Measurements from ENCODE around the gene CLEC16A. TPM values are rescaled to one million over a fixed set of nuclear protein-coding genes. Genes with fewer than 3 reads are reported as not detected.
A peak's percentile ranks its signal among the peaks of the same experiment; 100 is the strongest.

The CLEC16A gene
- total and polyA plus RNA-seq, 7 experiments from 2014 or later = 14.7 to 38.2 (median 31.8) TPM

GRCh38 chr16:10978871-10979446, 34.6 kb downstream of the CLEC16A start:
- no peaks in the 10 kb centered on the region for H3K9me3 ChIP-seq (ENCODE audit: control insufficient read depth in 2 of 3, low read length in 3 of 3)
- Mint-ChIP-seq H3K27ac (peak overlapping the region in 3 of 9 donors; percentile 17 to 71 (median 31)), H3K9me3 (peaks cover 0 to 1% (median 0%) of the 10 kb centered on the region in 11 donors), H3K4me3 (no peak overlapping the region), H3K36me3 (peaks cover 4 to 37% (median 18%) of the 10 kb centered on the region in 5 donors), H3K4me1 (peaks cover 5 to 77% (median 10%) of the 10 kb centered on the region in 7 donors), H3K27me3 (no peaks in the 10 kb centered on the region)
- no peak overlapping the region for H3K4me3 ChIP-seq (ENCODE audit: low read length)
- ChIA-PET CTCF (no interaction called here), POLR2A (no interaction called here)
- no peaks in the 10 kb centered on the region for H3K27me3 ChIP-seq (ENCODE audit: control insufficient read depth in 2 of 2, insufficient read depth in 2 of 2, low read length in 2 of 2)
- intact Hi-C loops (cut with micrococcal nuclease) = no loop called here
- no peak for ATAC-seq
- peaks cover 0 to 41% (median 0%) of the 10 kb centered on the region in 3 experiments for H3K36me3 ChIP-seq (ENCODE audit: control insufficient read depth in 2 of 3, insufficient read depth in 3 of 3, low read length in 3 of 3)
- H3K27ac ChIP-seq (ENCODE audit: low read depth, low read length) = no peak overlapping the region
- peaks cover 0 to 10% of the 10 kb centered on the region in 2 donors for H3K4me1 ChIP-seq (ENCODE audit: control insufficient read depth in 2 of 2, insufficient read depth in 2 of 2, low read length in 2 of 2)
- no peak for DNase-seq

GRCh38 chr16:10979717-10980601, 35.6 kb downstream of the CLEC16A start:
- Mint-ChIP-seq H3K9me3 (peaks cover 0 to 1% (median 0%) of the 10 kb centered on the region in 11 donors), H3K4me3 (no peak overlapping the region), H3K27ac (peak overlapping the region in 2 of 9 donors; percentile 31 to 38), H3K36me3 (peaks cover 9 to 37% (median 13%) of the 10 kb centered on the region in 5 donors), H3K27me3 (no peaks in the 10 kb centered on the region), H3K4me1 (peaks cover 5 to 76% (median 11%) of the 10 kb centered on the region in 7 donors)
- ChIA-PET CTCF (interaction anchor here (1.2 kb wide), 1 partner anchor 16 kb away, joined by 3 read pairs; no protein-coding TSS in a partner anchor), POLR2A (interaction anchor here (0.8 kb wide), 1 partner anchor 62 kb away, joined by 3 read pairs; no protein-coding TSS in a partner anchor)
- peaks cover 0 to 10% of the 10 kb centered on the region in 2 donors for H3K4me1 ChIP-seq (ENCODE audit: control insufficient read depth in 2 of 2, insufficient read depth in 2 of 2, low read length in 2 of 2)
- ATAC-seq (no peak), DNase-seq (no peak)
- intact Hi-C loops (cut with micrococcal nuclease) = no loop called here
- no peaks in the 10 kb centered on the region for H3K27me3 ChIP-seq (ENCODE audit: control insufficient read depth in 2 of 2, insufficient read depth in 2 of 2, low read length in 2 of 2)
- no peak overlapping the region for H3K27ac ChIP-seq (ENCODE audit: low read depth, low read length)
- H3K4me3 ChIP-seq (ENCODE audit: low read length) = no peak overlapping the region
- peaks cover 0 to 40% (median 0%) of the 10 kb centered on the region in 3 experiments for H3K36me3 ChIP-seq (ENCODE audit: control insufficient read depth in 2 of 3, insufficient read depth in 3 of 3, low read length in 3 of 3)
- no peaks in the 10 kb centered on the region for H3K9me3 ChIP-seq (ENCODE audit: control insufficient read depth in 2 of 3, low read length in 3 of 3)

- H3K36me3 Mint-ChIP-seq = peaks cover 9 to 40% (median 13%) of the 10 kb centered on the region in 5 donors
- peaks cover 5 to 73% (median 11%) of the 10 kb centered on the region in 7 donors for H3K4me1 Mint-ChIP-seq
- DNase-seq (no peak), ATAC-seq (no peak)
- peaks cover 0 to 40% (median 0%) of the 10 kb centered on the region in 3 experiments for H3K36me3 ChIP-seq (ENCODE audit: control insufficient read depth in 2 of 3, insufficient read depth in 3 of 3, low read length in 3 of 3)
- H3K27ac Mint-ChIP-seq = peak overlapping the region in 1 of 9 donors; percentile 29
- H3K4me3 Mint-ChIP-seq = no peak overlapping the region
- H3K27me3 ChIP-seq (ENCODE audit: control insufficient read depth in 2 of 2, insufficient read depth in 2 of 2, low read length in 2 of 2) = no peaks in the 10 kb centered on the region
- ChIA-PET CTCF (interaction anchor here (1.2 kb wide), 1 partner anchor 17 kb away, joined by 3 read pairs; no protein-coding TSS in a partner anchor), POLR2A (interaction anchor here (0.8 kb wide), 1 partner anchor 61 kb away, joined by 3 read pairs; no protein-coding TSS in a partner anchor)
- H3K27ac ChIP-seq (ENCODE audit: low read depth, low read length) = no peak overlapping the region
- no peaks in the 10 kb centered on the region for H3K9me3 ChIP-seq (ENCODE audit: control insufficient read depth in 2 of 3, low read length in 3 of 3)
- intact Hi-C loops (cut with micrococcal nuclease) = no loop called here
- H3K27me3 Mint-ChIP-seq = no peaks in the 10 kb centered on the region
- no peak overlapping the region for H3K4me3 ChIP-seq (ENCODE audit: low read length)
- peaks cover 0 to 10% of the 10 kb centered on the region in 2 donors for H3K4me1 ChIP-seq (ENCODE audit: control insufficient read depth in 2 of 2, insufficient read depth in 2 of 2, low read length in 2 of 2)
- peaks cover 0 to 1% (median 0%) of the 10 kb centered on the region in 11 donors for H3K9me3 Mint-ChIP-seq
Measured at GRCh38 chr16:10980813-10981212, 36.4 kb downstream of the CLEC16A start.

GRCh38 chr16:10981697-10982216, 37.4 kb downstream of the CLEC16A start:
- CTCF ChIA-PET = interaction anchor here (0.6 kb wide), 1 partner anchor 861 kb away, joined by 3 read pairs; no protein-coding TSS in a partner anchor
- Histone ChIP-seq H3K36me3 (ENCODE audit: control insufficient read depth in 2 of 3, insufficient read depth in 3 of 3, low read length in 3 of 3) (peaks cover 0 to 40% (median 0%) of the 10 kb centered on the region in 3 experiments), H3K27ac (ENCODE audit: low read depth, low read length) (no peak overlapping the region), H3K27me3 (ENCODE audit: control insufficient read depth in 2 of 2, insufficient read depth in 2 of 2, low read length in 2 of 2) (no peaks in the 10 kb centered on the region), H3K4me3 (ENCODE audit: low read length) (no peak overlapping the region), H3K9me3 (ENCODE audit: control insufficient read depth in 2 of 3, low read length in 3 of 3) (no peaks in the 10 kb centered on the region), H3K4me1 (ENCODE audit: control insufficient read depth in 2 of 2, insufficient read depth in 2 of 2, low read length in 2 of 2) (peaks cover 0 to 10% of the 10 kb centered on the region in 2 donors)
- Mint-ChIP-seq H3K4me3 (no peak overlapping the region), H3K27me3 (no peaks in the 10 kb centered on the region), H3K4me1 (peaks cover 11 to 74% (median 19%) of the 10 kb centered on the region in 7 donors), H3K27ac (no peak overlapping the region), H3K36me3 (peaks cover 9 to 45% (median 13%) of the 10 kb centered on the region in 5 donors), H3K9me3 (peaks cover 0 to 1% (median 0%) of the 10 kb centered on the region in 11 donors)
- ATAC-seq (peak; percentile 75), DNase-seq (no peak)
- intact Hi-C loops (cut with micrococcal nuclease) = no loop called here
- POLR2A ChIA-PET = interaction anchor here (0.7 kb wide), 1 partner anchor 262 kb away, joined by 3 read pairs; no protein-coding TSS in a partner anchor

- ChIA-PET POLR2A (interaction anchor here (0.5 to 2.3 kb wide), 4 partner anchors 261 to 276 kb away, joined by 3 to 7 read pairs (median 5); partner anchors contain the start of gene SOCS1), CTCF (interaction anchor here (0.6 to 1.5 kb wide), 3 partner anchors 18 to 860 kb away, joined by 3 to 4 read pairs (median 3); no protein-coding TSS in a partner anchor)
- ATAC-seq (no peak), DNase-seq (no peak)
- Histone ChIP-seq H3K36me3 (ENCODE audit: control insufficient read depth in 2 of 3, insufficient read depth in 3 of 3, low read length in 3 of 3) (peaks cover 0 to 40% (median 0%) of the 10 kb centered on the region in 3 experiments), H3K9me3 (ENCODE audit: control insufficient read depth in 2 of 3, low read length in 3 of 3) (no peaks in the 10 kb centered on the region), H3K27me3 (ENCODE audit: control insufficient read depth in 2 of 2, insufficient read depth in 2 of 2, low read length in 2 of 2) (no peaks in the 10 kb centered on the region), H3K4me1 (ENCODE audit: control insufficient read depth in 2 of 2, insufficient read depth in 2 of 2, low read length in 2 of 2) (peaks cover 5 to 13% of the 10 kb centered on the region in 2 donors), H3K27ac (ENCODE audit: low read depth, low read length) (no peak overlapping the region), H3K4me3 (ENCODE audit: low read length) (no peak overlapping the region)
- peak overlapping the region in 1 of 10 donors; percentile 39 for H3K4me3 Mint-ChIP-seq
- peaks cover 18 to 73% (median 20%) of the 10 kb centered on the region in 7 donors for H3K4me1 Mint-ChIP-seq
- peaks cover 7 to 39% (median 12%) of the 10 kb centered on the region in 5 donors for H3K36me3 Mint-ChIP-seq
- H3K27me3 Mint-ChIP-seq = no peaks in the 10 kb centered on the region
- H3K9me3 Mint-ChIP-seq = peaks cover 0 to under 1% (median 0%) of the 10 kb centered on the region in 11 donors
- peak overlapping the region in 4 of 9 donors; percentile 20 to 85 (median 36) for H3K27ac Mint-ChIP-seq
- intact Hi-C loops (cut with micrococcal nuclease) = no loop called here
Measured at GRCh38 chr16:10982465-10983150, 38.2 kb downstream of the CLEC16A start.
